Activated CD8-positive, alpha-beta memory T cell treated with anti-CD3 and anti-CD28 coated beads, Interleukin-2, amount 50 U/mL, for 24 hours (primary cell): ENCODE data around the gene CCDC91.
"Not testable (repeated sequence)": the region's sequence is repeated elsewhere in the genome, so short reads cannot be mapped to it uniquely, and the experiment has no call there.

Experiments used
- DNase-seq: peaks from one replicate; pipeline ENCODE4 v3.0.0-alpha.2; 2020; ENCODE audit errors: extremely low read depth

The CCDC91 gene

DNA sequence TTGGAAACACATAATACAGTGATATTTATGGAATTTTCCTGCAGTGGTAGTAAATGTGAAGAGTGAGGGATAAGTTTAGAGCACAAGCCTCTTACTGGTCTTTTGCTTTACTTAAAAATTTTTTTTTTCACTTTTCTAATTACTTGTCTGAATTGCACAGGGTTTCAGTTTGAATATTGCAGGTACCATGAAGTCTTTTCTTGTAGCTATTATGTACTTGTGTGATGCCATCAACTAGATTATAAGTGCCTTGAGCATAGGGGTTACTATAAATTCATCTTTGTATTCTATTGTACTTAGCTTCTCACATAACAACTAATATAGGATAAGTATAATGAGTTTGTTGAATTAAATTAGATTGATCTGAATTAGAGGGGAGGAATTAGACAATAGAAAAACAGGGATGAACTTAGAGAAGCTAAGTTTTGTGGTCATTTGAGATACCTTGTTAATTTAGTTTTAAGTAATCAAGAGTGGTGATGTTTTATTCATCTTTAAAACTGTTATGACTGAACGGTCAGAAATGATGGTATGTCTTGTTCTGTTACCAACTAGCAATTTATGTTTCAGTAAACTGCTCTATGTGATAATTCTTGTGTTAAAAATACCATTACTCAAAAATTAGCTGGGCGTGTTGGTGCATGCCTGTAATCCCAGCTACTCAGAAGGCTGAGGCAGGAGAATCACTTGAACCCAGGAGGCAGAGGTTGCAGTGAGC is 42.1 kb downstream of the CCDC91 start:
- no peak for DNase-seq

GRCh38 chr12:28234444-28234843 is 44.2 kb downstream of the CCDC91 start:
- DNase-seq, result no peak

DNA sequence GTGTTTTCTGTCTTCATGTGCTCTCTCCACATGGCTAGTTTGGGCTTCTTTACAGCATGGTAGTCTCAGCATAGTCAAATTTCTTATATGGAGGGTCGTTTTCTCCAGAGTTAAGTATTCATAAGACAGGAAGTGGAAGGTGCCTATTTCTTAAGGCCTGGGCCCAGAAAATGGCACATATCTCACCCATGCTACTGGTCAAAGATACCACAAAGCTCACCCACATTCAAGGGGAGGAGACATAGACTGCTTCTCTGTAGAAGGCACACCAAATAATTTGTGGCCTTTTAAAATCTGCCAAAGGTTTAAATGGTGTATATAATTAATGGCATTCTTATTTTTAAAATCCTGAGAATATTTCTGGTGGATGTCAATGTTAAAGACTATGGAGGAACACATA is 44.8 kb downstream of the CCDC91 start:
- no peak for DNase-seq

- no peak for DNase-seq
These were observed 45.7 kb downstream of the CCDC91 start for GRCh38 chr12:28235985-28236384.

GRCh38 chr12:28237423-28237822 is 47.2 kb downstream of the CCDC91 start:
- no peak for DNase-seq

- DNase-seq, result no peak
These were observed 49.7 kb downstream of the CCDC91 start for GRCh38 chr12:28239918-28240317.

DNA sequence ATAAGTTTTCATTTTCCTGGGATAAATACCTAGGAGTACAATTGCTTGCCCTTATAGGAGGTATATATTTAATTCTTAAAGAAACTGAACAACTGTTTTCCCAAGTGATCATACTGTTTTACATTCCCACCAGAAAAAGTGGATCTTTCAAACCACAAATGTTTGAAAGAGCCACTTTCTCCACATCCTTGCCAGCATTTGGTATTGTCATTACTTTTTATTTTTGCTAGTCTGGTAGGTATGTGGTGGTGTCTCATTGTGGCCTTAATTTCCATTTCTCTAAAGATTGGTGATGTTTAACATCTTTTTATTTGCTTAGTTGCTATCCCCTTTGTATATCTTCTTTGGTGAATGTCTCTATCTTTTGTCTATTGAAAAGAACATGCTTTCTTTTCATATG is 50.6 kb downstream of the CCDC91 start:
- DNase-seq, result no peak

DNA sequence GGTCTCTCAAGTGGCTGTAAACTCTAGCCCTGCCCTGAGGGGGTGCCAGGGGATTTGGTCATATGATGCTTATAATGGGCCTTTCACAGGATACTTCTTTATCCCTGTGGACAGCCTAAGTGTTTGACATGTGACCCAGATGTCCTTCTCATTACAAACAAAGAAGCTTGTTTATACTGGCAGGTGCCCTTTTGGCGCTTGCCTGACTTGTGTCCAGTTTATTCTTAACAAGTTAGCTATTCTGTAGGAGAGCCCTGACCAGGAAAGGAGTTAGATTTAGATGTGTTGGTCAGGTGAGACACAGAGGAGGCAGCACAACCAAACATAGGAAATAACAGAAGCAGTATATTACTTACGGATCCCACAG is 51.9 kb downstream of the CCDC91 start:
- DNase-seq, result no peak

DNA sequence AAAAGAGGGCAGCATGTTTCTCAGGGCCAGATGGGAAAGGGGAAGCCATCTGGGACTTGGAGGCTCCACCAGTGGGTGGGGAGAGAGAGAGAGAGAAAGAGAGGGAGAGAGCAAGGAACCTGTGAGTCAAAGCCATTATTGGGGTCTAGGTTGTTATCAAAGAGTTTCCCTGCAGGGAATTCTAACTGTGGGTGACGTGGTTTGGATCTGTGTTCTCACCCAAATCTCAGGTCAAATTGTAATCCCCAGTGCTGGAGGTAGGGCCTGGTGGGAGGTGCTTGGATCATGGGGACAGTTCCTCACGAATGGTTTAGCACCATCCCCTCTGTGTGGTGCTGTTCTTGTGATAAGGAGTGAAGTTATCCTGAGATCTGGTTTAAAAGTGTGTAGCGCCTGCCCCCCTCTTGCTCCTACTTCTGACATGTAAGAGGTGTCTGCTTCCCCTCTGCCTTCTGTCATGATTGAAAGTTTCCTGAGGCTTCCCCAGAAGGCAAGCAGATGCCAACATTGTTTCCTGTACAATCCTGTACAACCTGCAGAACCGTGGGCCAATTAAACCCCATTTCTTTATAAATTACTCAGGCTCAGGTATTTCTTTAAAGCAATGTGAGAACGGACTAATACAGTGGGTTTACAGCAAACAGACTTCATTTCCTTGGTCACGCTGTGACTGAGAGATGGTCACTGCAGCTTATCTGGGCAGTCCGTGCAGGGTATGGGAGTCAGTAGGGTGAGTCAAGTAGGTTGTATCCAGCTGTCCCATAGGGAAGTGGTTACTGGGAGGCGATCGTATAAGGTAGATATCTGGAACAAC is 52.4 kb downstream of the CCDC91 start:
- DNase-seq, result no peak

DNA sequence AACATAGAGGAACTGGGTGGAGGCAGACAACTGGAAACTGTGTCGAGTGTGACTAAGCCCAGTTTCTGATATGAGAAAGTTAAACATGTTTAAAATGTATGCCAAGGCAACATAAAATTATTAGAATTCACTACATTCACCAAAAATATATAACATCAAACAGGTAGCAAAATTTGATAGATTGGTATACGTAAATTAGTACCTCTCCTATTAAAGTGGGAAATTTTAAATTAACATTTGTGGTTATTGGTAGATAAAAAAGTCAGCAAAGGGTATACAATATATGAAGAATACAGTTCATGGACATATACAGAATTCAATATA is 53.0 kb downstream of the CCDC91 start:
- no peak for DNase-seq

- DNase-seq, result no peak
These were observed 57.5 kb downstream of the CCDC91 start for GRCh38 chr12:28247806-28248205.

- DNase-seq, result no peak
These were observed 58.4 kb downstream of the CCDC91 start for GRCh38 chr12:28248555-28249145.

DNA sequence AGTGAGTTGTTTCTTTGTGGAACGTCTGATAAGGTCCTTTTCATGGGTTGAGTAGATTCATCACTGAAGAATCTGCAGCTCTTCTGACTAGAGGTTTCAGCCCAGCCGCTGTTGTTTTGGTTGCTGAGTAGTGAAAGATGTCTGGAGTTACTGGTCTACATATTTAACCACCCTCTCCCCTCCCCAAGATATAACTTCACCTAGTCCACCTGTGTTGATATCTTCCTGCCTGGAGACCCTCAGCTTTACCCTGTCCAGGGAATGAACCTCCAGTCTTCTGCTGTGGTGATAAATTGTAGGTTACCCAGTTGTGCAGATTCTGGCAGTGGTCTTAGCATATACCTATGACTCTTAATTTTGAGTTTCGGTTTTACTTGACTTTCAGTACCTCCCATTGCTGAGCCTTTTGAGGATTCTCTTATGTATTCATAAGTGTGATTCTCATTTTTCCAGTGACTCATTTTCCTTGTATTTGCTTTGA is 62.9 kb downstream of the CCDC91 start:
- no peak for DNase-seq

DNA sequence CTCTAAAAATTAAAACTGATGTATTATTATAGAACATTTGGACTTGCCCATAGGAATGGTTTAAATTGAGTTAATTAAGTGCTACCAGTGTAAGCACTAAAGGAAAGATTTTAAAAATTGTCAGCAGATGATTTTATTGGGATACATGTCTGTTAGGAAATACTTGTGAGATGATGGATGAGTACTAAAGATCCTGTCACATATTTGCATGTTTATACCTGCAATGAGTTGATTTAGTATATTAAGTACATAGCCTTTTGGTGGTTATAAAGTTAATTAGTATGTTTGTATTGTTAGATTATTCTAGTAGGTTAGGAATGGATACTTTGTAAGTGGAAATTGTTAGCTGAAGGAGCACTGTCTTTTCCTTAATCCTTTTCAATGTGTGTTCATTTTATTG is 67.2 kb downstream of the CCDC91 start:
- DNase-seq, result no peak

DNA sequence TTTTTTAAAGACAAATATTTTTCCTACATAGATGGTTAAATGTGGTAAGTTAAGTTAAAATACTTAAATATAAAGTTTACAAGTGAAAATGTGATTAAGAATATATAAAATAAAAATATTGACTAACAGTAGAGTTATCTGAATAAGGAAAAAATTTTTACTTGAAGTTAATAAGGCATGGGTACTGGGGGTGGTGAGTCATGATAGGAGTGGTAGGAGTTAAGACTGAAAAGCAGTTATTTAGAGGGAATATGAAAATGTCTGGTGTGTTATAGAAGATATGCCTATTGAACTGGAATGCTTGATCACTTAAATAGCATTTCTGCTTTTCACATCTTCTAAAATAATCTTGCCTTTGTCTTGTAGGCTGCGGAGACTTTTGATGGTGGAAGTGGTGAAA is 68.7 kb downstream of the CCDC91 start:
- no peak for DNase-seq

DNA sequence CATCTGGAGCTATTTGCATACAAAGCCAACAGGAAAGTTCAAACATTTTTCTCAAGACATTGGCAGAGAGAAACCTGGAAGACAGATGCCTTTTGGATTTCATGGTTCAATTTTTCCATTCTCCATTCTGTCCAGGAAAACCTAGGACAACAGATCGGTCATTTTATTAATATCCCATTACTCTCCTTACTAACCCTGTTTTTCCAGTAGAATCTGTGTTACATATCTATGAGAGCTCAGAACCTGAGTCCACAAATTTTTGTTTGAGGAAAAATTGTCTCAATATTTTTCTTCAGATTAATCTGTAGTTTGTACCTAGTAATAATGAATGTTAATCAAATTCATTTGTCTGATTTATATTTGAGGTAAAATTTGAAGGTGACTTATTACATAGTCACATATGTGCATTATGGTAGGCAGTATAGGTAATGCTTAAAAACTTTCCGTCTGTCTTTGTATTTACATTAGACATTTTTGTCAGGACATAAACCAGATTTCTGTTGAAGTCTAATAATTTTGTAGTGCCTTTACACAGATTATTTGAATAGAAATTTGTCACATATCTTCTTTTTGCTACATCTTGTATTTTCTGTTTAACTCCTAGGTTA is 75.3 kb downstream of the CCDC91 start:
- DNase-seq, result no peak

GRCh38 chr12:28267920-28268607 is 77.8 kb downstream of the CCDC91 start:
- not testable (repeated sequence) for DNase-seq

DNA sequence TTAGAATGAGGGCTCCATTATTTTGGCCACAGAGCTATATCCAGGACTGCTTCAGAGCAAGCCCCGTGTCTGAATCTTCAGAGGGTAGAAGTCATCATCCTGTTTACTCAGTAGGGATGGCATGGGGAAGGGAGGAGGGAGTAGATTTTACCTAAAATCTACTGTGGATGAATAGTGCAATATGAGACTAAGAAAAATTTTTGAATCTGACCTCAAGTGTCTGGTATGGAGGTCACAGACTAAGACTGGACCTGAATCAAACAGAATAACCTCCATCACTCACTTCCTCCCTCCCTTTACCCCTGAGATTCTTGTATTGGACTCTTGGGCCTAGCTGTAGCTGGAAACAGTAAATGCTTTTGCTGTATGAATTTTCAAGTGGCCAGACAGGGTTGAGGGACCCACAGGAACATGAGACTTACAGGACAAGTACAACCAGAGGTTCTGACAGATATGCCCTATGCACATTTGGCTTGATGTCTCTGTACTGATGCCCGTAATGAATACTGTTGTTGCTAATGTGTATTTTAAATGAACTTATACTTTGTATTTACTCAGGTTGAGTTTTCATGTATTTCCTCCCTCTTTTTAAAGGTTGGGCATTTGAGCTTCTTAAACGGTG is 78.5 kb downstream of the CCDC91 start:
- no peak for DNase-seq

- no peak for DNase-seq
These were observed 79.6 kb downstream of the CCDC91 start for GRCh38 chr12:28269851-28270250.

DNA sequence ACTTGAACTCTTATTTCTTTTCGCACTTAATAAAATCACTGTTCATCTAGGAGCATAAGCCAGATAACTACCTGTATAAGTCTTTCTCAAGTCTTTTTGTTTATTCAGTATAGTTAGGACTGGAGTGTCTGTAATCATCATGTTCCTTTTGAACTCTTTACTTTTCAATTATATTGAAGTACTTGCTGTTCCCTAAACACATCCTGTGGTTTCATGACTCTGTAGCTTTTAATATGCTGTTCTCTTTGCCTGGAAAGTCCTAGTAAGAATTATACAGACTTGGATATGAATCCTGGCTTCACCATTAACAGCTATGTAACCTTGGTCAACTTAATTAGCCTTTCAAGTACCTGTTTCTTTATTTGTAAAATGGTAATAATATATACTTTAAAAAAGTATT is 88.2 kb downstream of the CCDC91 start:
- DNase-seq, result no peak

GRCh38 chr12:28278960-28279359 is 88.7 kb downstream of the CCDC91 start:
- no peak for DNase-seq

DNA sequence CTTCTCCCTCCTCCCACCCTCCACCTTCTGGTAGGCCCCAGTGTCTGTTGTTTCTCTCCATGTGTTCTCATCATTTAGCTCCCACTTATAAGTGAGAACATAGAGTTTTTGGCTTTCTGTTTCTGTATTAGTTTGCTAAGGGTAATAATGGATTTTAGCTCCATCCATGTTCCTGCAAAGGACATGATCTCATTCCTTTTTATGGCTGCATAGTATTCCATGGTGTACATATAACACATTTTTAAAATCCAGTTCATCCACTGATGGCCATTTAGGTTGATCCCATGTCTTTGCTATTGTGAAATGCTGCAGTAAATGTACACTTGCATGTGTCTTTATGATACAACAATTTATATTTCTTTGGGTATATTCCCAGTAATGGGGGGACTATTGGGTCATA is 96.1 kb downstream of the CCDC91 start:
- DNase-seq, result no peak
